ENCODE results near the gene XCR1.

DNA sequence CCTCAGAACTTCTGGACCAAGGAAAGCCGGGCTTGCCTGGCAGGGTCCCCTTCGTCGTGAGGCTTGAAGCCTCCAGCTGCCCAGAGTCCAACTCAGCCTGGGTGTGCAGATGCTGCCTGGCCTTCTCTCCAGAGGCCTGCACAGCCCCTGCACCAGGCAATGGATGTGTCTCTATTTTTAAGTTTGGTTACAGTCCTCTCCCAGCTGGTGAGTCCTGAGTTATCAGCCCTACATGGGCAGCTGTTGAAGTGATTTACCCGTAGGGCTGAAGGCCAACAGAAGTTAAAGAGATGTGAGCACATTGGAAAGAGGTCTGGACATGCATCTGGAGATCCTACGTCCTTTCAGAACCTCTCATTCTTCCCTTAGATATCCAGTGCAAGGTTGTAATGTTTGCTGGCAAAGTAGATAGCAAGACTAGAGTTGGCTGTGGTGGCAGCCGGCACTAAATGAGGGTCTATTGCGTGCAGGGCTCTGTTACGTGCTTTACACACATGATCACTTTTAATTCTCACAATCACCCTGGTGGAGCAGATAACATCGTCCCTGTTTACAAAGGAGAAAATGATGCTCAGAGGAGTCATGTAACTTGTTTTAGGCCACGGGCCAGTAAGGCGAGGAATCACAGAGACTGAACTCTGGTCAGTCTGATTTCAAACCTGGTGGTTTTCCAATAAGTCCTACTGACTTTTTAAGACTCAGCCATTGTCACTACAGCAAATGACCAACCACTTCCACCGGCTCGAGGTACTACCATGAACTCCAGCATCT lies 41.6 kb downstream of the XCR1 start:
- TF ChIP-seq TAF1 (IDR thresholded peaks at IDR 0.05; ENCODE audit: low read depth) (no peak), EP300 (IDR thresholded peaks at IDR 0.05; ENCODE audit: borderline replicate concordance) (no peak), FOXM1 (IDR thresholded peaks at IDR 0.05; ENCODE audit: borderline replicate concordance, low read depth) (no peak), EGR1 (IDR thresholded peaks at IDR 0.05) (no peak), NFIC (IDR thresholded peaks at IDR 0.05) (no peak), RAD21 (IDR thresholded peaks at IDR 0.05; ENCODE audit: low read depth) (no peak), TEAD4 (IDR thresholded peaks at IDR 0.05) (no peak), YY1 (IDR thresholded peaks at IDR 0.05; ENCODE audit: low read depth) (no peak)
- TF ChIP-seq, protein P1, sequence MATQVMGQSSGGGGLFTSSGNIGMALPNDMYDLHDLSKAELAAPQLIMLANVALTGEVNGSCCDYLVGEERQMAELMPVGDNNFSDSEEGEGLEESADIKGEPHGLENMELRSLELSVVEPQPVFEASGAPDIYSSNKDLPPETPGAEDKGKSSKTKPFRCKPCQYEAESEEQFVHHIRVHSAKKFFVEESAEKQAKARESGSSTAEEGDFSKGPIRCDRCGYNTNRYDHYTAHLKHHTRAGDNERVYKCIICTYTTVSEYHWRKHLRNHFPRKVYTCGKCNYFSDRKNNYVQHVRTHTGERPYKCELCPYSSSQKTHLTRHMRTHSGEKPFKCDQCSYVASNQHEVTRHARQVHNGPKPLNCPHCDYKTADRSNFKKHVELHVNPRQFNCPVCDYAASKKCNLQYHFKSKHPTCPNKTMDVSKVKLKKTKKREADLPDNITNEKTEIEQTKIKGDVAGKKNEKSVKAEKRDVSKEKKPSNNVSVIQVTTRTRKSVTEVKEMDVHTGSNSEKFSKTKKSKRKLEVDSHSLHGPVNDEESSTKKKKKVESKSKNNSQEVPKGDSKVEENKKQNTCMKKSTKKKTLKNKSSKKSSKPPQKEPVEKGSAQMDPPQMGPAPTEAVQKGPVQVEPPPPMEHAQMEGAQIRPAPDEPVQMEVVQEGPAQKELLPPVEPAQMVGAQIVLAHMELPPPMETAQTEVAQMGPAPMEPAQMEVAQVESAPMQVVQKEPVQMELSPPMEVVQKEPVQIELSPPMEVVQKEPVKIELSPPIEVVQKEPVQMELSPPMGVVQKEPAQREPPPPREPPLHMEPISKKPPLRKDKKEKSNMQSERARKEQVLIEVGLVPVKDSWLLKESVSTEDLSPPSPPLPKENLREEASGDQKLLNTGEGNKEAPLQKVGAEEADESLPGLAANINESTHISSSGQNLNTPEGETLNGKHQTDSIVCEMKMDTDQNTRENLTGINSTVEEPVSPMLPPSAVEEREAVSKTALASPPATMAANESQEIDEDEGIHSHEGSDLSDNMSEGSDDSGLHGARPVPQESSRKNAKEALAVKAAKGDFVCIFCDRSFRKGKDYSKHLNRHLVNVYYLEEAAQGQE (IDR thresholded peaks at IDR 0.05; ENCODE audit: low read depth) = no peak
- TF ChIP-seq, protein P2, sequence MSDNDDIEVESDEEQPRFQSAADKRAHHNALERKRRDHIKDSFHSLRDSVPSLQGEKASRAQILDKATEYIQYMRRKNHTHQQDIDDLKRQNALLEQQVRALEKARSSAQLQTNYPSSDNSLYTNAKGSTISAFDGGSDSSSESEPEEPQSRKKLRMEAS (IDR thresholded peaks at IDR 0.05) = no peak
- TF ChIP-seq, protein P3, sequence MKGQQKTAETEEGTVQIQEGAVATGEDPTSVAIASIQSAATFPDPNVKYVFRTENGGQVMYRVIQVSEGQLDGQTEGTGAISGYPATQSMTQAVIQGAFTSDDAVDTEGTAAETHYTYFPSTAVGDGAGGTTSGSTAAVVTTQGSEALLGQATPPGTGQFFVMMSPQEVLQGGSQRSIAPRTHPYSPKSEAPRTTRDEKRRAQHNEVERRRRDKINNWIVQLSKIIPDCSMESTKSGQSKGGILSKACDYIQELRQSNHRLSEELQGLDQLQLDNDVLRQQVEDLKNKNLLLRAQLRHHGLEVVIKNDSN (IDR thresholded peaks at IDR 0.05) = no peak
